ENCODE data around the gene NME3.

Gene NME3

GRCh38 chr16:1775846-1776671 is 4.7 kb upstream of the NME3 start:
- no peak for DNase-seq (ENCODE audit: low read depth)
- no peak overlapping the region for H3K4me3 ChIP-seq (ENCODE audit: low read length)
- no peak for TF ChIP-seq CTCF (conservative IDR thresholded peaks at IDR 0.05; ENCODE audit: low read depth, low read length)

GRCh38 chr16:1775006-1775845 is 3.9 kb upstream of the NME3 start:
- H3K4me3 ChIP-seq (ENCODE audit: low read length) = no peak overlapping the region

GRCh38 chr16:1774448-1774780 is 3.1 kb upstream of the NME3 start:
- no peak for TF ChIP-seq CTCF (conservative IDR thresholded peaks at IDR 0.05; ENCODE audit: low read depth, low read length)
- DNase-seq (ENCODE audit: low read depth) = no peak
- H3K4me3 ChIP-seq (ENCODE audit: low read length) = peak overlapping the region; percentile 67

More at GRCh38 chr16:1775006-1775845, 3.9 kb upstream of the NME3 start:
- TF ChIP-seq CTCF (conservative IDR thresholded peaks at IDR 0.05; ENCODE audit: low read depth, low read length) = no peak
- DNase-seq (ENCODE audit: low read depth) = no peak

- no peak for TF ChIP-seq CTCF (conservative IDR thresholded peaks at IDR 0.05; ENCODE audit: low read depth, low read length)
- DNase-seq (ENCODE audit: low read depth) = no peak
- H3K4me3 ChIP-seq (ENCODE audit: low read length) = peak overlapping the region; percentile 67
Measured at GRCh38 chr16:1773703-1774447, 2.5 kb upstream of the NME3 start.

GRCh38 chr16:1772908-1773702 is 1.8 kb upstream of the NME3 start, which contains the start of gene MRPS34:
Gene MRPS34, minus strand, starts transcription at chr16:1773134. Its CDS starts 15 bp downstream, at chr16:1773119.
- peak; percentile 48 for DNase-seq (ENCODE audit: low read depth)
- TF ChIP-seq CTCF (conservative IDR thresholded peaks at IDR 0.05; ENCODE audit: low read depth, low read length) = peak; percentile 66
- H3K4me3 ChIP-seq (ENCODE audit: low read length) = peak within 1 kb of the TSS; percentile 67

GRCh38 chr16:1772362-1772907 is 1.1 kb upstream of the NME3 start, which contains the start of gene EME2:
Gene EME2, plus strand, starts transcription at chr16:1772810. Its CDS starts 418 bp downstream, at chr16:1773228.
- no peak for TF ChIP-seq CTCF (conservative IDR thresholded peaks at IDR 0.05; ENCODE audit: low read depth, low read length)
- DNase-seq (ENCODE audit: low read depth) = no peak
- peak within 1 kb of the TSS; percentile 67 for H3K4me3 ChIP-seq (ENCODE audit: low read length)

Data from retinal pigment epithelial cell (primary cell).